GM06990 (cell line): ENCODE measurements around the gene COL25A1.

Experiments
- DNase-seq: peaks from one replicate; pipeline ENCODE4 v3.0.0-alpha.2; 2011; ENCODE audit not compliant: insufficient read length; ENCODE audit errors: extremely low read depth
- H3K27me3 ChIP-seq: replicated peaks from 2 replicates; pipeline ENCODE4 v1.6.0; 2011; ENCODE audit warnings: low read length; ENCODE audit not compliant: control insufficient read depth, insufficient read depth
- H3K36me3 ChIP-seq: 2 replicates; pipeline ENCODE4 v1.5.1; 2011; ENCODE audit warnings: low read length; ENCODE audit not compliant: control insufficient read depth, insufficient read depth
- H3K4me3 ChIP-seq: replicated peaks from 2 replicates; pipeline ENCODE4 v1.5.1; 2011; ENCODE audit warnings: low read depth, mild to moderate bottlenecking, control low read depth, low read length
- CTCF ChIP-seq: IDR thresholded peaks from 2 replicates; pipeline ENCODE4 v1.5.1; 2011; ENCODE audit warnings: low read length, control low read depth, mild to moderate bottlenecking, inconsistent platforms; ENCODE audit not compliant: insufficient read depth, poor library complexity, severe bottlenecking

The COL25A1 gene

GRCh38 chr4:108795733-108796132 is 506.7 kb downstream of the COL25A1 start:
- H3K27me3 ChIP-seq, result no peaks in the 10 kb centered on the region
- TF ChIP-seq CTCF, result no peak
- no peaks in the 10 kb centered on the region for H3K36me3 ChIP-seq
- no peak for DNase-seq
- H3K4me3 ChIP-seq, result no peak overlapping the region

GRCh38 chr4:108794136-108794535 is 508.3 kb downstream of the COL25A1 start:
- Histone ChIP-seq H3K36me3 (no peaks in the 10 kb centered on the region), H3K4me3 (no peak overlapping the region), H3K27me3 (no peaks in the 10 kb centered on the region)
- DNase-seq, result no peak
- no peak for TF ChIP-seq CTCF

GRCh38 chr4:108793415-108793814 is 509.0 kb downstream of the COL25A1 start:
- Histone ChIP-seq H3K27me3 (no peaks in the 10 kb centered on the region), H3K4me3 (no peak overlapping the region), H3K36me3 (no peaks in the 10 kb centered on the region)
- no peak for DNase-seq
- TF ChIP-seq CTCF, result no peak

- DNase-seq, result no peak
- no peak for TF ChIP-seq CTCF
- H3K4me3 ChIP-seq, result no peak overlapping the region
Measured at GRCh38 chr4:108788731-108789130, 513.7 kb downstream of the COL25A1 start.

GRCh38 chr4:108787724-108788123 is 514.7 kb downstream of the COL25A1 start:
- H3K36me3 ChIP-seq, result no peaks in the 10 kb centered on the region
- DNase-seq, result no peak
- no peak overlapping the region for H3K4me3 ChIP-seq
- no peak for TF ChIP-seq CTCF
- H3K27me3 ChIP-seq, result no peaks in the 10 kb centered on the region

More at GRCh38 chr4:108788731-108789130, 513.7 kb downstream of the COL25A1 start:
- H3K36me3 ChIP-seq, result no peaks in the 10 kb centered on the region
- no peaks in the 10 kb centered on the region for H3K27me3 ChIP-seq

DNA sequence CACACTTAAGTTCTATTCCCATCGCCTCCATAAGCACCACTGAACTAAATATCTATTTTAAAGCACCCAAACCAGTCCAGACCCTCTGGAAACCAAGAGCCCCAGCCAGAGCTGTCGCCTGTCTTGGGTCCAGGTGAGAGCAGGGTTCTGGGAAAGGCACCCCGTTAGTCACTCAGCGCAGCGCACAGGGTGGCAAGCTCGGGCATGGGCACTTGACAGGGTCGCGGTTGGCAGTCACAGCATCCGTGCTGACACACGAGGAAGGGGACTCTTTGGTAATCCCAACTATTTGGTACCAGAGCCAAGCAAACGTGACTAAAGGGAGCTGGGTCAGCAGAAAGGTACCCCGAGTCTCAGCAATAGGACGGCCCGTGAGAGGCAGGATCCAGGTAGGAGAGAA is 515.4 kb downstream of the COL25A1 start:
- H3K36me3 ChIP-seq, result no peaks in the 10 kb centered on the region
- DNase-seq, result no peak
- TF ChIP-seq CTCF, result no peak
- H3K27me3 ChIP-seq, result no peaks in the 10 kb centered on the region
- H3K4me3 ChIP-seq, result no peak overlapping the region
